Measurements from ENCODE around the gene CPLX3. TPM values are rescaled to one million over a fixed set of nuclear protein-coding genes. Genes with fewer than 3 reads are reported as not detected.

The CPLX3 gene
- total and polyA plus RNA-seq, 2 of the 8 experiments (the other 6 are each of a cell fraction or from before 2014, with no cell fraction given): 0.17 TPM; not detected in 1

DNA sequence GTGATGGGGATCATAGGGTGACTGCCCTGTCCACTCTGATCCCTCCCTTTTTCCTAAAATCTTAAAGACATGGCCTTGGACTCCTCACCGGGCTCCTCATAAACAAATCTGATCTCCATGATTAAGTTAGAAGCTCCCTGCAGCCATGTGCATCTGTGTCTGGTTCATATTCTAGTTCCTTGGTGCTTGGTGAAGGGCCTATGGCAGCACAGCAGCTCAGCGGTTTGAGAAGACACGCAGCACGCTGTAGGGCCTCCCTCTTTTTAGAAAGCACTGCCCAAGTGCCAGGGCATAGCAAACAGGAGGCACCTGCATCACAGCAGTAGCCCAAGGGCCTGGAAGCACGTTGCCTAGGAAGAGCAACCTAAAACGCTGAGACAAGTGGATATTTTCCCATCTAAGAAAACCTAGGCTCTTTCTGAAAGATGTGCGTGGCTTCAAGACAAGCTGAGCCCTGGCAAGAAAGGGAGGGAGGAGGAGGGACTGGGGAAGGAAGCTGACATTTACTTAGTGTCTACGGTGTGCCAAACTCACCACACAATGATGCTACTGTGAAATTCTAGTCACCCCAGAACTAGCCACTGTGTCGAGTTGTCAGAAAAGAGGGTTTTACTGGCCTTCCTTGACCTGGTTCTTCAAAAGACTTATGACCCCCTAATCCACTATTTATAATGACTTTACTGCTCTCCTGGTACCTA, 31.4 kb downstream of the CPLX3 start:
- Histone ChIP-seq H3K9me3 (ENCODE audit: insufficient read depth in 2 of 2, low read depth in 1 of 2, low read length in 1 of 2) (no peaks in the 10 kb centered on the region), H3K4me3 (ENCODE audit: extremely low read depth in 1 of 4, insufficient read depth in 2 of 4, low read depth in 3 of 4, low read length in 4 of 4) (no peak overlapping the region), H3K79me2 (ENCODE audit: control insufficient read depth in 1 of 2, insufficient read depth in 2 of 2, low read length in 2 of 2) (peaks cover 0 to 4% of the 10 kb centered on the region in 2 experiments; a peak in 1 of 4 replicates), H4K8ac (ENCODE audit: extremely low read depth, insufficient read depth, low read length) (no peak overlapping the region), H3K18ac (ENCODE audit: extremely low read depth, low read length) (no peak overlapping the region), H3K36me3 (ENCODE audit: control insufficient read depth in 2 of 4, insufficient read depth in 4 of 4, low read length in 3 of 4) (peaks cover 2 to 9% (median 5%) of the 10 kb centered on the region in 4 experiments; a peak in 5 of 8 replicates), H3K79me1 (ENCODE audit: low read depth, low read length) (peaks cover 6% of the 10 kb centered on the region), H3K23me2 (ENCODE audit: low read depth, low read length) (no peaks in the 10 kb centered on the region), H2BK120ac (replicated peaks; ENCODE audit: low read depth, low read length) (no peak overlapping the region), H2BK5ac (ENCODE audit: low read depth, low read length) (no peak overlapping the region), H3K27ac (ENCODE audit: low read depth, low read length) (no peak overlapping the region), H3K56ac (replicated peaks; ENCODE audit: insufficient read length, low read depth, low read length) (no peak overlapping the region), H4K20me1 (replicated peaks in 1 of 2; ENCODE audit: control insufficient read depth in 1 of 2, insufficient read depth in 2 of 2, low read length in 2 of 2) (peaks cover 0 to 7% of the 10 kb centered on the region in 2 experiments), H3K4me1 (replicated peaks in 1 of 4; ENCODE audit: control insufficient read depth in 3 of 4, insufficient read depth in 4 of 4, low read length in 3 of 4) (peaks cover 0 to 1% (median 0%) of the 10 kb centered on the region in 4 experiments; a peak in 1 of 7 replicates), H4K91ac (replicated peaks; ENCODE audit: insufficient read length, low read length) (no peak overlapping the region), H2BK12ac (ENCODE audit: low read depth, low read length) (no peak overlapping the region), H3K4me2 (ENCODE audit: insufficient read depth in 1 of 2, low read depth in 2 of 2, low read length in 2 of 2) (no peak overlapping the region), H3K23ac (ENCODE audit: insufficient read length) (no peak overlapping the region), H3K14ac (ENCODE audit: insufficient read length) (no peak overlapping the region), H2AK5ac (ENCODE audit: low read depth, low read length) (no peak overlapping the region), H4K5ac (ENCODE audit: insufficient read length, low read depth, low read length) (no peak overlapping the region), H3K9ac (replicated peaks in 1 of 4; ENCODE audit: extremely low read depth in 1 of 4, low read depth in 3 of 4, low read length in 3 of 4) (no peak overlapping the region), H2BK15ac (ENCODE audit: low read length) (no peak overlapping the region), H2AFZ (ENCODE audit: low read length) (no peak overlapping the region), H3K27me3 (replicated peaks in 1 of 4; ENCODE audit: control insufficient read depth in 3 of 4, extremely low read depth in 1 of 4, insufficient read depth in 3 of 4, low read length in 3 of 4) (no peaks in the 10 kb centered on the region), H3K4ac (replicated peaks; ENCODE audit: insufficient read length, low read depth, low read length) (no peak overlapping the region), H2BK20ac (ENCODE audit: low read length) (no peak overlapping the region)
- ChIA-PET CTCF (ENCODE audit: partially characterized antibody) (interaction anchor here (0.9 to 4.5 kb wide), 10 partner anchors 8 to 87 kb away, joined by 3 to 21 read pairs (median 4); no protein-coding TSS in a partner anchor), POLR2A (ENCODE audit: partially characterized antibody) (interaction anchor here (1.0 to 2.3 kb wide), 3 partner anchors 12 to 49 kb away, joined by 3 to 6 read pairs (median 4); partner anchors contain the start of genes FAM219B and ULK3)
- no peak for DNase-seq (ENCODE audit: low read depth in 1 of 2, low spot score in 2 of 2)
- FAIRE-seq: no peak
- 86% methylated on average over 9 of the region's 9 CpGs; no CpG with 5 or more reads in 1 of the 2 experiments for WGBS, 2 experiments (ENCODE audit: extremely low coverage in 1 of 2, insufficient coverage in 1 of 2, insufficient read length in 1 of 2, insufficient replicate concordance in 2 of 2, low coverage in 1 of 2, low lambda C conversion rate in 2 of 2, missing lambda C conversion rate in 1 of 2)
- TF ChIP-seq TBP (IDR thresholded peaks at IDR 0.05; ENCODE audit: low read depth, low read length): no peak
- TF ChIP-seq KDM1A (IDR thresholded peaks at IDR 0.05; ENCODE audit: borderline replicate concordance, low read length): no peak
- TF ChIP-seq PHF8 (conservative IDR thresholded peaks at IDR 0.05; ENCODE audit: low read depth, low read length): no peak
- TF ChIP-seq SUZ12 (IDR thresholded peaks at IDR 0.05; ENCODE audit: low read length): no peak
- TF ChIP-seq TAF7 (optimal IDR thresholded peaks at IDR 0.05; ENCODE audit: borderline replicate concordance, low read depth, low read length): no peak
- TF ChIP-seq SP4 (IDR thresholded peaks at IDR 0.05; ENCODE audit: low read length): no peak
- TF ChIP-seq, protein P1, sequence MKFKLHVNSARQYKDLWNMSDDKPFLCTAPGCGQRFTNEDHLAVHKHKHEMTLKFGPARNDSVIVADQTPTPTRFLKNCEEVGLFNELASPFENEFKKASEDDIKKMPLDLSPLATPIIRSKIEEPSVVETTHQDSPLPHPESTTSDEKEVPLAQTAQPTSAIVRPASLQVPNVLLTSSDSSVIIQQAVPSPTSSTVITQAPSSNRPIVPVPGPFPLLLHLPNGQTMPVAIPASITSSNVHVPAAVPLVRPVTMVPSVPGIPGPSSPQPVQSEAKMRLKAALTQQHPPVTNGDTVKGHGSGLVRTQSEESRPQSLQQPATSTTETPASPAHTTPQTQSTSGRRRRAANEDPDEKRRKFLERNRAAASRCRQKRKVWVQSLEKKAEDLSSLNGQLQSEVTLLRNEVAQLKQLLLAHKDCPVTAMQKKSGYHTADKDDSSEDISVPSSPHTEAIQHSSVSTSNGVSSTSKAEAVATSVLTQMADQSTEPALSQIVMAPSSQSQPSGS (IDR thresholded peaks at IDR 0.05; ENCODE audit: low read length): no peak
- TF ChIP-seq, protein P2, sequence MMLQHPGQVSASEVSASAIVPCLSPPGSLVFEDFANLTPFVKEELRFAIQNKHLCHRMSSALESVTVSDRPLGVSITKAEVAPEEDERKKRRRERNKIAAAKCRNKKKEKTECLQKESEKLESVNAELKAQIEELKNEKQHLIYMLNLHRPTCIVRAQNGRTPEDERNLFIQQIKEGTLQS (IDR thresholded peaks at IDR 0.05; ENCODE audit: insufficient read depth, low read depth, low read length): no peak
- no peak for TF ChIP-seq RBBP5 (IDR thresholded peaks at IDR 0.05; ENCODE audit: borderline replicate concordance, low read depth, low read length)
- no peak for TF ChIP-seq CBX8 (IDR thresholded peaks at IDR 0.05; ENCODE audit: borderline replicate concordance, low read depth, low read length)

Data from H1 (cell line).